Neuron (in vitro differentiated cells): Measurements from ENCODE around the gene PNPLA2.

Source experiments
- H2AFZ ChIP-seq: one replicate; pipeline ENCODE4 v1.6.1; 2013; ENCODE audit warnings: low read depth, mild to moderate bottlenecking, inconsistent platforms, low read length, moderate library complexity
- H3K27me3 ChIP-seq: one replicate; pipeline ENCODE4 v1.6.1; 2013; ENCODE audit warnings: low read length; ENCODE audit not compliant: insufficient read depth
- H3K36me3 ChIP-seq: one replicate; pipeline ENCODE4 v1.6.1; 2013; ENCODE audit warnings: low read length; ENCODE audit not compliant: insufficient read depth
- H3K4me1 ChIP-seq: one replicate; pipeline ENCODE4 v1.6.1; 2013; ENCODE audit warnings: low read length; ENCODE audit not compliant: insufficient read depth
- H3K4me3 ChIP-seq: 2 replicates; pipeline ENCODE4 v1.5.1; 2013; ENCODE audit warnings: mild to moderate bottlenecking, low read length, moderate library complexity
- H3K9me3 ChIP-seq: one replicate; pipeline ENCODE4 v1.6.1; 2013; ENCODE audit warnings: low read length

PNPLA2 gene

DNA sequence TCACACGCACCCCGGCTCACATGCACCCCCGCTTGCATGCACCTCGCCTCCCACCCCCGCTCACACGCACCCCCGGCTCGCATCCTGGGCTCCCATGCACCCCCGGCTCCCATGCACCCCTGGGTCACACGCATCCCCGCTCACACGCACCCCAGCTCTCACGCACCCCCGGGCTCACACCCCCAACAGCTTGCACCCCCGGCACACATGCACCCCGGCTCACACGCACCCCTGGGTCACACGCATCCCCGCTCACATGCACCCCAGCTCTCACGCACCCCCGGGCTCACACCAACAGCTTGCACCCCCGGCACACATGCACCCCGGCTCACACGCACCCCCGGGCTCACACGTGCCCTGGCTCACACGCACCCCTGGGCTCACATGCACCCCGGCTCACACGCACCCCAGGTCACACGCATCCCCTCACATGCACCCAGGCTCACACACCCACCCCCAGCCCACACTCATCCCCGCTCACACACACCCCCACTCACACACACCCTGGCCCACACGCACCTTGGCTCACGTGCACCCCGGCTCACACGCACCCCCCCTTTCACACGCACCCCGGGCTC is 40.1 kb downstream of the PNPLA2 start:
- Histone ChIP-seq H3K27me3 (no peaks in the 10 kb centered on the region), H3K36me3 (no peaks in the 10 kb centered on the region), H2AFZ (no peak overlapping the region), H3K4me1 (peaks cover 30% of the 10 kb centered on the region), H3K4me3 (no peak overlapping the region), H3K9me3 (no peaks in the 10 kb centered on the region)

DNA sequence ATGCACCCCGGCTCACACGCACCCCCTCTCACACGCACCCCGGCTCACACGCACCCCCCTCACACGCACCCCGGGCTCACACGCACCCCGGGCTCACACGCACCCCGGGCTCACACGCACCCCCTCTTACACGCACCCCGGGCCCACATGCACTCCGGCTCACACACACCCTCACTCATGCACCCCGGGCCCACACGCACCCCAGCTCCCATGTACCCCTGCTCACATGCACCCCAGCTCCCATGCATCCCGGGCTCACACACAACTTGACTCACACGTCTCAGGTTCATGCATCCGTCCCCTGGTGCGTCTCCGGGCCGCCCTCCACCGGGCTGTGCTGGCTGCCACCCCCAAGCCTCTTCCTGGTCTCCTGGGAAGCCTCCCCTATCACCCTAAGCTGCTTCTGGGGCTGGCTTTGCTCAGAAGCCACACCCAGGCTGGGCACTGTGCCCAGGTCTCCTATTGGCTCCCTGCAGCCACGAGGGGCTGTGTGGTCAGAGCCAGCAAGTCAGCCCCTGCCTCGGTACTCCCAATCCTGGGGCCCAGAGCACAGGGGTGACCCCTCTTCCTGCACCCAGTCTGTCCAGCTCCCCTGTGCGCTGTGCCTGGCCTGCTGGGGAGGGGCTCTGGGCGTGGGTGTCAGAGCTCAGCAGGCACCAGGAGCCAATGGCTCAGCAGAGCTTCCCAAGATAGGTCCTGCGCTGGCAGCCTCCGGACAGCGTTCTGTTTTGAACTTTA is 40.8 kb downstream of the PNPLA2 start:
- Histone ChIP-seq H3K27me3 (no peaks in the 10 kb centered on the region), H3K4me1 (peaks cover 23% of the 10 kb centered on the region)

DNA sequence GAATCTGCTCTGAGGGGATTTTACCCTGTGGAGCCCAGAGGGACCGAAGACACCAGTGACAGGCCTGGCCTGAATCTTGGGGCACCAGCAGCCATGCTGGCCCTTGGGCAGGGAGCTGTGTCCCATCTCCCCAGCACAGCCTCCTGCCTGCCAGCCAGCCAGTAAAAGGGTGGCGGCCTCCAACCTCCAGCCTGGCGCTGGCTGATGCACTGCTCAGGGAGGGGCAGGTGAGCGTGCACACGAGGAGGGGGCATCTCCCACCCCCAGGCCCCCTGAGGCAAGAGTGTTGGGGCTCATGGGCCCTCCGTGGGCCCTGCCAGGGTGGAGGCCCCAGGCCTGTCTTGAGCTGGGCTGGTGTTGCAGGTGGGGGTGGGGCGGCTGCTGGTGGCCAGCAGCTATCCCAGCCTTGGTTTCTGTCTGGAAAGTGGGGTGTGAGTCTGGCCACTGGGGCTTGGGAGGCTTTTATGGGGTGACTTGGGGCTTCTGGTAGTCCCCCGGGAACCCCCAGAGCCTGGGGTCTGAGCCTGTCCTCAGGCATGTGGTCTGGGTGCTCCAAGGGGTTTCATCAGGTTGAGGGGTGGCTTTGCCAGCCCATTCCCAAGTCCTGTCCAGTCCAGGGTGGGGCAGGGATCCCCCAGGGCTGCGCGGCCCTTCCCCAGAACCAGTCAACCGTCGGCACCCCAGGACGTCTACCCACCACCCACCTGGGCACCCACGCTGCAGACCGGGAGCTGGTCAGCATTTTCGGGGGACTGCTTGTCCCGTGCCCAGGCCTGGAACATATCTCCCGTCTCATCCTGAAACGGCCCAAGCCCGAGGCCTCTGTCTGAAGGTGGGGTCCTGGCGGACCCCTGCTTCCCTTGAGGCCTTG is 41.8 kb downstream of the PNPLA2 start:
- Histone ChIP-seq H3K4me1 (peaks cover 14% of the 10 kb centered on the region), H3K36me3 (peaks cover under 1% of the 10 kb centered on the region), H3K27me3 (no peaks in the 10 kb centered on the region), H2AFZ (no peak overlapping the region), H3K4me3 (no peak overlapping the region), H3K9me3 (no peaks in the 10 kb centered on the region)

More for the DNA sequence above, 40.8 kb downstream of the PNPLA2 start:
- Histone ChIP-seq H3K9me3 (no peaks in the 10 kb centered on the region), H3K4me3 (no peak overlapping the region), H2AFZ (no peak overlapping the region), H3K36me3 (no peaks in the 10 kb centered on the region)

DNA sequence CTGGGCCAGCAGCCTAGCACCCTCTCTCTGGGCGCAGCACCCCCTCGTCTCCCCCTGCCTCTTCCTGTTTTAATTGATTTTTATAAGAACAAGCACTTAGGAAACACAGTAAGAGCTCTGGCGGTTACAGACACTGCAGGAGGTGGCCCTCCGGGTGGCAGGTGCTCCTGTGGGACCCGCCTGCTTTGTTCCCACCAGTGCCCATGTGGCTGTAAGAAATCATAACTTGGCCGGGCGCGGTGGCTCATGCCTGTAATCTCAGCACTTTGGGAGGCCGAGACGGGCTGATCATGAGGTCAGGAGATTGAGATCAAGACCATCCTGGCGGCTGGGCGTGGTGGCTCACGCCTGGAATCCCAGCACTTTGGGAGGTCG is 42.4 kb downstream of the PNPLA2 start:
- Histone ChIP-seq H3K4me1 (peaks cover 9% of the 10 kb centered on the region), H3K36me3 (peaks cover 7% of the 10 kb centered on the region), H3K4me3 (no peak overlapping the region)

DNA sequence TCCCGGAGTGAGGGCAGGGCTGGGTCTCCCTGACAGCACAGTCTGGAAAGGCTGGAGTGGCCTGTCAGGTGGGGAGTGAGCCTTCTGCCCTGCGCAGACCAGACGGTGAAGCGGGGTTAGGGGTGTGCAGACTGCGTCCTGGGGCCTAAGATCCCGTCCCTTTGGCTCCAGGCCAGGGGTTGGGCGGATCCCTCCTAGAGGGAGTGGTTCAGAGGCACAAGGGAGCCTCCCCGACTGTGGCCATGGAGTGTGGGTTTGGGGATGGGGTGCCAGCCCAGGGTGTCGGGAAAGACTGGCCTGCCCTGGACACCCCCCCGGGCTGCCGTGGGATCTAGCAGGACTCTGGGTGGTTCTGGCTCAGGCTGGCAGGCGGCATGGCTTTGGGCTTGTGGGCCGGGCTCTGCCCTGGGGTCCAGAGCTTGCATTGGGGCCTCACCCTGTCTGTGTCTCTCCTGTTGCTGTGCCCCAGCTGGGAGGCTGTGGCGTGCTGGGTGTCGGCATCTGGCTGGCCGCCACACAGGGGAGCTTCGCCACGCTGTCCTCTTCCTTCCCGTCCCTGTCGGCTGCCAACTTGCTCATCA is 43.5 kb downstream of the PNPLA2 start:
- Histone ChIP-seq H3K27me3 (no peaks in the 10 kb centered on the region), H3K4me3 (no peak overlapping the region), H3K9me3 (no peaks in the 10 kb centered on the region), H3K4me1 (peaks cover 9% of the 10 kb centered on the region), H2AFZ (no peak overlapping the region), H3K36me3 (peaks cover 9% of the 10 kb centered on the region)

More for the DNA sequence above, 42.4 kb downstream of the PNPLA2 start:
- H3K27me3 ChIP-seq, result no peaks in the 10 kb centered on the region
- H3K9me3 ChIP-seq, result no peaks in the 10 kb centered on the region
- no peak overlapping the region for H2AFZ ChIP-seq

DNA sequence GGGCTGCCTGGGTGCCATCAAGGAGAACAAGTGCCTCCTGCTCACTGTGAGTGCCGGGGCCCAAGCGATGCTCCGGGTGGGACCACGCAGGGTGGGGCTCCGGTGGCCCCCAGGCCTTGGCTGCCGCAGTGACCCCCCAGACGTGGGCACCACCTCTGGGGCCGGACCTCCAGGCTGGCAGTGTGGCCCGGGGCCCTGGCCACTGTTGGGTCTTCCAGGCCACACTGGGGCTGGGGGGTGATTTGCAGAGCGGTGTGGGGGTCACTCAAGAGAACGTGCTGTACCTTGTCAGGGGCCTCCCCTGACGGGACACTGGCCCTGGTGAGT is 43.9 kb downstream of the PNPLA2 start:
- H3K27me3 ChIP-seq, result no peaks in the 10 kb centered on the region
- peaks cover 9% of the 10 kb centered on the region for H3K4me1 ChIP-seq
- no peaks in the 10 kb centered on the region for H3K9me3 ChIP-seq
- no peak overlapping the region for H3K4me3 ChIP-seq
- H3K36me3 ChIP-seq, result peaks cover 9% of the 10 kb centered on the region
- no peak overlapping the region for H2AFZ ChIP-seq

DNA sequence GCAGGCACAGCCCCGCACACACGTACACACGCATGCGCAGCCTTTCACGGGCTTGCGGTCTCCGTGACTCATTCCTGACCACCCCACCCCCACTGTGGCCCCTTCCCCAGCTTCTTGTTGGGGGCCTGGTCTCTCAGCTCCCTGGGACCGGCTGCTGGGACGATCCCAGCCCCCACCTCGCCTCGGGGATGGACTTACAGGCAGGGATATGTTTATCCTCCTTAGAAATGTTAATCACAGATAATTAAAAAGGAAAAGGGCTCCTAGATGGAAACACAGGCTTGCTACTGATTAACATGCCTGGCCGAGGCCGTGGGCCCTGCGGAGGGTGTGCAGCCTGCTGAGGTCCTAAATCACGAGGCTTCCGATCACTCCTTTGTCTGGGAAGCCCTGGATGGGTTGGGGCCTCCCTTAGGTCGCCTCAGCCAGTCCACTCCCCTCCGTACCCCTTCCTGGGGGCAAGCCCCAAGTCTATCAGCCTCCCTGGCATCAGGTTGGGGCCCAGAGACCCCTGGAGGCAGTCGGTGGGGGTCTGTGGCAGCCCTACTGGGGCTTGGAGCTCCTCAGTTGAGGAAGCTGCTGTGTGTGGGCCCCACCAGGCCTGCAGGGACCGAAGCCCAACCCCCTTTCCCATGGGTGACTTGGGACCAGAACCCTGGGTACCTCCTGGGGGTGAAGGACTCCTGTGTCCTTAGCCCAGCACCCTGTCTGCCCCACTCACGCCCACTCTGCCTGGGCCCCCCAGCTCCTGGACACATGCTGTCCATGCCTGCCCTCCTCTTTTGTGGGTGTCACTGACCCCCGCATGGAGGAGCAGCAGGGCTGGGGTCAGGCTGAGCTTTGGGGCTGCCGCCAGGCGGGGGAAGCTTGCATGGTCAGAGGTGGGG is 44.6 kb downstream of the PNPLA2 start:
- no peaks in the 10 kb centered on the region for H3K27me3 ChIP-seq
- H3K36me3 ChIP-seq, result peaks cover 9% of the 10 kb centered on the region
- no peaks in the 10 kb centered on the region for H3K9me3 ChIP-seq
- H2AFZ ChIP-seq, result no peak overlapping the region
- H3K4me3 ChIP-seq, result no peak overlapping the region
- H3K4me1 ChIP-seq, result peaks cover 9% of the 10 kb centered on the region

DNA sequence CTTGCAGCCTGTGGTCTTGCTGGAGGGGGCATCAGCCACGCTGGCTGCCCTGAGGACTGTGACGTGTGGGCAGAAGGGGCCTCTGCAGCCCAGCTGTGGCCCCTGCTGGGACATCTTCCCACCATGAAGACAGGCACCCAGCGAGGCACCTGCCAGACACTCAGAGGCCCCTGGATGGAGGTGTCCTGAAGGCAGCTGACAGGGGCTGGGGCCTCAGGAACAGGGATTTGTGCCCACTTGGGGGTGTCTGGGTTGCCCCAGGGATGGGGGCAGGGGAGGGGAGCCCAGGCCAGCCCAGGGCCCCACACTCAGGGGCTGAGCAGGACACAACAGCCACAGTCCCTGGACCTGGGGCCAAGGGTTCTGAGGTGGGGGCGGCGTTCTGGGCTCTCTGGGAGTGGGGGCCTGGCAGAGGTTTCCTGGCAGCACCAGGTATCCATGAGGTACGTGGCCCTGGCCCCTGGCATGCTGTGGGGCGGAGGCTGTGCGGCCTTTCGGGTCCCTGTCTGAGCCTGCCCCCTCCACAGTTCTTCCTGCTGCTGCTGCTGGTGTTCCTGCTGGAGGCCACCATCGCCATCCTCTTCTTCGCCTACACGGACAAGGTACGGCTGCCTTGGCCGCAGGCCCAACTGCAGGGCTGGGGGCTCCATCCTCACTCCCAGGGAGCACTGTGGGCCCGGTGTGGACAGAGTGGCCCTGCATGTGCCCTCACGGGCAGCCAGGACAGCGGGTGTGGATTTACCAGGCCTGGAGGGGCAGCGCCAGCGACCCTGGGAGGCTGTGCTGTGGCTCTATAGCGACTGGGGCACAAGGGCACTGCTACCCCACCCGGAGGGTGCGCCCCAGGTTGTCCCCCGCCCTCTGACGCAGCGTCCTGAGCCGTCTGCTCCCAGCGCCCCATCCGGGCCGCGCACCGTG is 45.5 kb downstream of the PNPLA2 start:
- peaks cover 14% of the 10 kb centered on the region for H3K36me3 ChIP-seq
- H3K4me1 ChIP-seq, result peaks cover 9% of the 10 kb centered on the region
- H3K4me3 ChIP-seq, result no peak overlapping the region
- no peaks in the 10 kb centered on the region for H3K9me3 ChIP-seq
- no peaks in the 10 kb centered on the region for H3K27me3 ChIP-seq
- no peak overlapping the region for H2AFZ ChIP-seq

DNA sequence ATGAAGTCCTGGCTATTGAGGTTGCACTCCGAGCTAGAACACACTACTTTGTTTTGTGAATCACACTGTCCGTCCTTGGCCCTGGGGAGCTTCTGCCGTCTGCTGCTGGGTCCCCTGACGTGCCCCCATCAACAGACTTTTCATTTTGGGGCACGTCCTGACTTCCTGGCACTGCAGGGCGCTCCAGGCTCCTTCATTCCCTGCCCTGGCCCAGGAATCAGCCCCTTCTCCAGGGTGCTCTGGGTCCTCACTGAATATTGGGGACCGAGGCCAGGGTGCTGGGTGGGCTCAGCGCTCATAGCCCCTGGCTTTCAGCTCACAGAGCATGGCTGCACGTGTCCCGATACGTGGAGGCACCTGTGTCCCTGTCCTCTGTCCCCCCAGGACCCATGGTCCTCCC is 46.2 kb downstream of the PNPLA2 start:
- Histone ChIP-seq H3K4me3 (no peak overlapping the region), H3K36me3 (peaks cover 16% of the 10 kb centered on the region), H3K9me3 (no peaks in the 10 kb centered on the region), H3K27me3 (no peaks in the 10 kb centered on the region), H3K4me1 (peaks cover 9% of the 10 kb centered on the region), H2AFZ (no peak overlapping the region)

DNA sequence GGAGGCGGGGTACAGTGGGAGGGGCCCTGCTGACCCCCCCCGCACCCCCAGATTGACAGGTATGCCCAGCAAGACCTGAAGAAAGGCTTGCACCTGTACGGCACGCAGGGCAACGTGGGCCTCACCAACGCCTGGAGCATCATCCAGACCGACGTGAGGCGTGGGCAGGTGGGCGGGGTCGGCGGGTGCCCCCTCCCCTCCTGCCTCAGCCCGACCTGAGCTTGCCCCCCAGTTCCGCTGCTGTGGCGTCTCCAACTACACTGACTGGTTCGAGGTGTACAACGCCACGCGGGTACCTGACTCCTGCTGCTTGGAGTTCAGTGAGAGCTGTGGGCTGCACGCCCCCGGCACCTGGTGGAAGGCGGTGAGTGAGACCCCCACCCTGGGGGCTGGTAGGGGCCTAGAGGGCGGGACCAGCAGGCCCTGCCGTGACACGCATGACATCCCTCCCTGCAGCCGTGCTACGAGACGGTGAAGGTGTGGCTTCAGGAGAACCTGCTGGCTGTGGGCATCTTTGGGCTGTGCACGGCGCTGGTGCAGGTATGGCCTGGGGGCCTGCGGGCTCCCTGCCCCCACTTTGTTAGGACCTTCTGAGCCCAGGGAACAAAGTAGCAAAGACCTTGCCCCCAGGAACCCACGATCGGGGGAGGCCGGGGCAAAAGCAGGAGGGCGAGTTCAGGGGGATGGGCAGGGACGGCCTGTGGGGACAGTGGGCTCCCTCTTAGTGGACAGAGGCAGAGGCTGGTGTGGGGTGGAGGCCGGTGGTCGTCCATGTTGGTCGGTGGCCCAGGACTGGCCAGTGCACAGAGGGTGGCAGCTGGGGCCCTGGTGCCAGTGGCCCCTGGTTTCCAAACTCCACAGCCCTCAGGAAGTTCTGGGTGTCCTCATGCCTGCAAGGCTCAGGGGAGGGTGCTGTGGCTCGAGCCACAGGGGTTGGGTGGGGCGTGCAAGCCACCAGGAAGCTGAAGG is 47.0 kb downstream of the PNPLA2 start:
- Histone ChIP-seq H3K27me3 (no peaks in the 10 kb centered on the region), H2AFZ (no peak overlapping the region), H3K4me3 (no peak overlapping the region), H3K9me3 (no peaks in the 10 kb centered on the region), H3K36me3 (peaks cover 16% of the 10 kb centered on the region), H3K4me1 (peaks cover 9% of the 10 kb centered on the region)

DNA sequence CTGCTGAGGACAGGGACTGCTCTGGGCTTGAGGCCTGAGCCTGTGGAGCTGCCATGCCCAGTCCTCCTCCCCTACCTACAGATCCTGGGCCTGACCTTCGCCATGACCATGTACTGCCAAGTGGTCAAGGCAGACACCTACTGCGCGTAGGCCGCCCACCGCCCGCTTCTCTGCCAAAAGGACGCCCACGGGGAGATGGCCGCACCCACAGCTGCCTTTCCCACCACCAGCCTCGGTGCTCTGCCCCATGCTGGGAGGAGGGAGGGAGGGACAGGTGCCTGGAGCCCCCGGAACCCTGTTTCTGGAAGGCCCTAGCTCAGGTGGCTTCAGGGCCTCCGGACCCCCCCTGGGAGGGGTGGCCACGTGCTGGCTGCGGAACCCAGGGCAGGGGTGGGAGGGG is 47.8 kb downstream of the PNPLA2 start:
- Histone ChIP-seq H3K4me1 (peaks cover 9% of the 10 kb centered on the region), H3K27me3 (no peaks in the 10 kb centered on the region), H3K9me3 (no peaks in the 10 kb centered on the region), H3K36me3 (peaks cover 16% of the 10 kb centered on the region), H2AFZ (no peak overlapping the region), H3K4me3 (no peak overlapping the region)
